Ishikawa (cell line): ENCODE measurements around the gene TMPRSS13.

Source experiments
- CEBPB ChIP-seq: IDR thresholded peaks from 2 replicates; pipeline ENCODE4 v1.6.1; 2012
- CREB1 ChIP-seq: IDR thresholded peaks from 2 replicates; pipeline ENCODE4 v1.6.1; 2012; ENCODE audit warnings: low read depth
- EGR1 ChIP-seq: IDR thresholded peaks from 2 replicates; pipeline ENCODE4 v1.6.1; 2012
- EP300 ChIP-seq: IDR thresholded peaks from 2 replicates; pipeline ENCODE4 v1.6.1; 2012; ENCODE audit warnings: borderline replicate concordance
- FOXM1 ChIP-seq: IDR thresholded peaks from 2 replicates; pipeline ENCODE4 v1.6.1; 2012; ENCODE audit warnings: low read depth, borderline replicate concordance
- MAX ChIP-seq: IDR thresholded peaks from 2 replicates; pipeline ENCODE4 v1.6.1; 2012
- NFIC ChIP-seq: IDR thresholded peaks from 2 replicates; pipeline ENCODE4 v1.6.1; 2012
- RAD21 ChIP-seq: IDR thresholded peaks from 2 replicates; pipeline ENCODE4 v1.6.1; 2012; ENCODE audit warnings: low read depth
- REST ChIP-seq: IDR thresholded peaks from 2 replicates; pipeline ENCODE4 v1.6.1; 2012; ENCODE audit warnings: low read depth, mild to moderate bottlenecking
- TAF1 ChIP-seq: IDR thresholded peaks from 2 replicates; pipeline ENCODE4 v1.6.1; 2012; ENCODE audit warnings: low read depth, mild to moderate bottlenecking
- TEAD4 ChIP-seq: IDR thresholded peaks from 2 replicates; pipeline ENCODE4 v1.6.1; 2012
- USF1 ChIP-seq: IDR thresholded peaks from 2 replicates; pipeline ENCODE4 v1.6.1; 2012
- YY1 ChIP-seq: IDR thresholded peaks from 2 replicates; pipeline ENCODE4 v1.6.1; 2012; ENCODE audit warnings: low read depth
- ZBTB7A ChIP-seq: IDR thresholded peaks from 2 replicates; pipeline ENCODE4 v1.6.1; 2012; ENCODE audit warnings: low read depth

GRCh38 chr11:117921893-117922292 is 7.3 kb downstream of the TMPRSS13 start:
- TF ChIP-seq REST (no peak), RAD21 (no peak), NFIC (no peak), ZBTB7A (no peak), FOXM1 (no peak), YY1 (no peak), CREB1 (no peak), CEBPB (no peak), USF1 (no peak), TAF1 (no peak), EP300 (no peak), EGR1 (no peak), MAX (no peak), TEAD4 (no peak)
